DOHH2 (cell line): ENCODE data around the gene EFEMP1.

ENCODE experiments used
- EZH2phosphoT487 ChIP-seq: fragments of 200-600 bp; sonication (generic); IDR thresholded peaks from 2 replicates; pipeline ENCODE4 v1.6.1; 2017; ENCODE audit warnings: borderline replicate concordance, mild to moderate bottlenecking, antibody characterized with exemption, low read length, moderate library complexity, mixed read lengths
- TF ChIP-seq, protein P1 (sequence below): fragments of 200-600 bp; sonication (generic); IDR thresholded peaks from one replicate; pipeline ENCODE4 v1.5.1; 2014; ENCODE audit warnings: antibody characterized with exemption, mild to moderate bottlenecking, low read depth, low read length; ENCODE audit not compliant: poor library complexity, severe bottlenecking

DNA sequence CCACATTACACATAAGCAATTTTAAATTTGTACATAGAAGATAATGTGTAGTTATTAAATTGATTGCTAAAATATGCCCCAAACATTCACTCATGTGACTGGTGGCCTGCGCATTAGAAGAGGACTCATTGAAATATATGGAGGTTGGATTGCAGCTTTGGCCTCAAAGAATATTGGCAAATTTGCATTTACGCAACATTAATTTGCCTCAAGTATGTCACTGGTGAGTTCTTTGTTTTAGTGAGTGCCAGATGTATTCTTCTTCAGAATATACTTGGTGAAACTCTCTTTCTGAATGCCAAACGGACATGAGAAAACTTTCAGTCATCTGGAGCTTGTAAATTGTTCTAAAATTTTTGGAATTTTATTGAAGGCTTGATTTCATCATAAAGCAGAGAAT is 5.9 kb upstream of the EFEMP1 start:
- TF ChIP-seq, protein P1, sequence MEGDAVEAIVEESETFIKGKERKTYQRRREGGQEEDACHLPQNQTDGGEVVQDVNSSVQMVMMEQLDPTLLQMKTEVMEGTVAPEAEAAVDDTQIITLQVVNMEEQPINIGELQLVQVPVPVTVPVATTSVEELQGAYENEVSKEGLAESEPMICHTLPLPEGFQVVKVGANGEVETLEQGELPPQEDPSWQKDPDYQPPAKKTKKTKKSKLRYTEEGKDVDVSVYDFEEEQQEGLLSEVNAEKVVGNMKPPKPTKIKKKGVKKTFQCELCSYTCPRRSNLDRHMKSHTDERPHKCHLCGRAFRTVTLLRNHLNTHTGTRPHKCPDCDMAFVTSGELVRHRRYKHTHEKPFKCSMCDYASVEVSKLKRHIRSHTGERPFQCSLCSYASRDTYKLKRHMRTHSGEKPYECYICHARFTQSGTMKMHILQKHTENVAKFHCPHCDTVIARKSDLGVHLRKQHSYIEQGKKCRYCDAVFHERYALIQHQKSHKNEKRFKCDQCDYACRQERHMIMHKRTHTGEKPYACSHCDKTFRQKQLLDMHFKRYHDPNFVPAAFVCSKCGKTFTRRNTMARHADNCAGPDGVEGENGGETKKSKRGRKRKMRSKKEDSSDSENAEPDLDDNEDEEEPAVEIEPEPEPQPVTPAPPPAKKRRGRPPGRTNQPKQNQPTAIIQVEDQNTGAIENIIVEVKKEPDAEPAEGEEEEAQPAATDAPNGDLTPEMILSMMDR, result no peak
- TF ChIP-seq EZH2phosphoT487, result no peak
